Vagina (tissue), 2 donors: ENCODE results near the gene BACE1. TPM values are rescaled to one million over a fixed set of nuclear protein-coding genes. Genes with fewer than 3 reads are reported as not detected.
A peak's percentile ranks its signal among the peaks of the same experiment; 100 is the strongest.
"Not testable (repeated sequence)": the region's sequence is repeated elsewhere in the genome, so short reads cannot be mapped to it uniquely, and the experiment has no call there.

Experiments
- DNase-seq, 2 donors: peaks; one replicate each; pipeline ENCODE4 v3.0.0-alpha.2; 2017; ENCODE audit errors: extremely low spot score in 2 of 2
- H3K27ac ChIP-seq: fragments of 200-600 bp; sonication (generic); one replicate; pipeline ENCODE4 v1.5.1; 2019
- H3K27me3 ChIP-seq: fragments of 200-600 bp; sonication (generic); one replicate; pipeline ENCODE4 v1.5.1; 2019
- H3K36me3 ChIP-seq, 2 donors: fragments of 200-600 bp; sonication (generic); one replicate each; pipeline ENCODE4 v1.5.1; 2017 to 2019
- H3K4me1 ChIP-seq: fragments of 200-600 bp; sonication (generic); one replicate; pipeline ENCODE4 v1.5.1; 2019
- H3K4me3 ChIP-seq, 2 donors: fragments of 200-600 bp; sonication (generic); 1 replicate in 1 of 2; 2 replicates in 1 of 2; pipeline ENCODE4 v1.5.1; 2016 to 2019
- H3K9me3 ChIP-seq: fragments of 200-600 bp; sonication (generic); one replicate; pipeline ENCODE4 v1.5.1; 2019
- CTCF ChIP-seq, 3 experiments: fragments of 450-650 bp in 2 of 3; fragments of 200-600 bp in 1 of 3; sonication (generic) in 1 of 3; IDR thresholded peaks; one replicate each; pipeline ENCODE4 v1.5.1; 2017 to 2019; ENCODE audit warnings: antibody characterized with exemption in 3 of 3, mild to moderate bottlenecking in 2 of 3, moderate library complexity in 2 of 3
- POLR2A ChIP-seq, 2 donors: fragments of 450-650 bp; IDR thresholded peaks; one replicate each; pipeline ENCODE4 v1.6.1; 2017; ENCODE audit warnings: antibody characterized with exemption in 2 of 2, mild to moderate bottlenecking in 2 of 2, moderate library complexity in 2 of 2
- POLR2AphosphoS5 ChIP-seq, 2 donors: sonication (generic); formaldehyde crosslinking; IDR thresholded peaks; one replicate each; pipeline ENCODE4 v1.9.0; 2017; ENCODE audit warnings: antibody characterized with exemption in 2 of 2, mild to moderate bottlenecking in 2 of 2, low read depth in 1 of 2; ENCODE audit not compliant: insufficient read depth in 1 of 2
- intact Hi-C: fragments of 100-400 bp; cut with DNase I; formaldehyde crosslinking; loops from one replicate; pipeline ENCODE4 v1.15.1; 2023
- total RNA-seq: library from RNA; depleted of rRNA; stranded (reverse); fragments of >200 nt; gene quantifications from one replicate; pipeline ENCODE4 v1.2.3, GENCODE V29; 2016

The BACE1 gene
- total RNA-seq, 1 donor from 2014 or later: 25.8 TPM

GRCh38 chr11:117332843-117333242, 16.8 kb upstream of the BACE1 start:
- no peaks in the 10 kb centered on the region for H3K27me3 ChIP-seq
- TF ChIP-seq POLR2A (IDR thresholded peaks at IDR 0.05) (no peak), POLR2AphosphoS5 (IDR thresholded peaks at IDR 0.05; ENCODE audit: insufficient read depth in 1 of 2, low read depth in 1 of 2) (no peak), CTCF (IDR thresholded peaks at IDR 0.05) (no peak)
- no peak overlapping the region for H3K27ac ChIP-seq
- DNase-seq: no peak
- no peak overlapping the region for H3K4me3 ChIP-seq
- intact Hi-C loops: no loop called here
- no peaks in the 10 kb centered on the region for H3K9me3 ChIP-seq
- H3K36me3 ChIP-seq: peaks cover 0 to 5% of the 10 kb centered on the region in 2 donors
- peaks cover 11% of the 10 kb centered on the region for H3K4me1 ChIP-seq

GRCh38 chr11:117328375-117329010, 12.4 kb upstream of the BACE1 start:
- no peak for TF ChIP-seq POLR2A (IDR thresholded peaks at IDR 0.05)
- no peak for TF ChIP-seq CTCF (IDR thresholded peaks at IDR 0.05)
- TF ChIP-seq POLR2AphosphoS5 (IDR thresholded peaks at IDR 0.05; ENCODE audit: insufficient read depth in 1 of 2, low read depth in 1 of 2): no peak
- no peak for DNase-seq
- Histone ChIP-seq H3K9me3 (no peaks in the 10 kb centered on the region), H3K4me3 (peak overlapping the region; percentile 62 to 77), H3K4me1 (peaks cover 11% of the 10 kb centered on the region), H3K36me3 (no peaks in the 10 kb centered on the region), H3K27me3 (no peaks in the 10 kb centered on the region), H3K27ac (peak overlapping the region; percentile 80)
- intact Hi-C loops: no loop called here

- Histone ChIP-seq H3K27ac (peak within 1 kb of the TSS; percentile 80), H3K4me1 (peaks cover 11% of the 10 kb centered on the region), H3K9me3 (no peaks in the 10 kb centered on the region), H3K36me3 (no peaks in the 10 kb centered on the region), H3K27me3 (no peaks in the 10 kb centered on the region), H3K4me3 (peak within 1 kb of the TSS; percentile 62 to 77)
- peak in 1 of 2 donors; percentile 97 for DNase-seq
- intact Hi-C loops: no loop called here
- no peak for TF ChIP-seq CTCF (IDR thresholded peaks at IDR 0.05)
- peak in 1 of 2 donors; percentile 24 for TF ChIP-seq POLR2A (IDR thresholded peaks at IDR 0.05)
- TF ChIP-seq POLR2AphosphoS5 (IDR thresholded peaks at IDR 0.05; ENCODE audit: insufficient read depth in 1 of 2, low read depth in 1 of 2): peak; percentile 82 to 88
Measured at GRCh38 chr11:117327567-117328374, 11.7 kb upstream of the BACE1 start, which contains the start of gene CEP164. TSS of gene CEP164 (plus strand) at chr11:117327854. CDS start at chr11:117338587, 10,733 bp downstream.

- peak overlapping the region; percentile 80 for H3K27ac ChIP-seq
- H3K9me3 ChIP-seq, DNase-seq, H3K27me3 ChIP-seq, H3K36me3 ChIP-seq, intact Hi-C loops: not testable (repeated sequence)
- peaks cover 11% of the 10 kb centered on the region for H3K4me1 ChIP-seq
- peak overlapping the region; percentile 62 to 77 for H3K4me3 ChIP-seq
Measured at GRCh38 chr11:117327255-117327566, 11.2 kb upstream of the BACE1 start.

GRCh38 chr11:117319214-117319840, 3.3 kb upstream of the BACE1 start:
- H3K4me1 ChIP-seq: peaks cover 25% of the 10 kb centered on the region
- no peaks in the 10 kb centered on the region for H3K27me3 ChIP-seq
- H3K36me3 ChIP-seq: no peaks in the 10 kb centered on the region
- intact Hi-C loops: loop anchor here (5.0 kb wide), 1 partner anchor 87 kb away; the partner anchor contains the start of genes PCSK7 and RNF214
- no peak overlapping the region for H3K27ac ChIP-seq
- no peaks in the 10 kb centered on the region for H3K9me3 ChIP-seq
- TF ChIP-seq POLR2AphosphoS5 (IDR thresholded peaks at IDR 0.05; ENCODE audit: insufficient read depth in 1 of 2, low read depth in 1 of 2) (no peak), CTCF (IDR thresholded peaks at IDR 0.05) (no peak), POLR2A (IDR thresholded peaks at IDR 0.05) (no peak)
- DNase-seq: no peak
- H3K4me3 ChIP-seq: no peak overlapping the region
